ENCODE data around the gene WT1.

WT1 gene

GRCh38 chr11:32344946-32345345 is 90.4 kb downstream of the WT1 start:
- no peak for DNase-seq (ENCODE audit: low read depth)
- TF ChIP-seq, protein P1, sequence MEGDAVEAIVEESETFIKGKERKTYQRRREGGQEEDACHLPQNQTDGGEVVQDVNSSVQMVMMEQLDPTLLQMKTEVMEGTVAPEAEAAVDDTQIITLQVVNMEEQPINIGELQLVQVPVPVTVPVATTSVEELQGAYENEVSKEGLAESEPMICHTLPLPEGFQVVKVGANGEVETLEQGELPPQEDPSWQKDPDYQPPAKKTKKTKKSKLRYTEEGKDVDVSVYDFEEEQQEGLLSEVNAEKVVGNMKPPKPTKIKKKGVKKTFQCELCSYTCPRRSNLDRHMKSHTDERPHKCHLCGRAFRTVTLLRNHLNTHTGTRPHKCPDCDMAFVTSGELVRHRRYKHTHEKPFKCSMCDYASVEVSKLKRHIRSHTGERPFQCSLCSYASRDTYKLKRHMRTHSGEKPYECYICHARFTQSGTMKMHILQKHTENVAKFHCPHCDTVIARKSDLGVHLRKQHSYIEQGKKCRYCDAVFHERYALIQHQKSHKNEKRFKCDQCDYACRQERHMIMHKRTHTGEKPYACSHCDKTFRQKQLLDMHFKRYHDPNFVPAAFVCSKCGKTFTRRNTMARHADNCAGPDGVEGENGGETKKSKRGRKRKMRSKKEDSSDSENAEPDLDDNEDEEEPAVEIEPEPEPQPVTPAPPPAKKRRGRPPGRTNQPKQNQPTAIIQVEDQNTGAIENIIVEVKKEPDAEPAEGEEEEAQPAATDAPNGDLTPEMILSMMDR (conservative IDR thresholded peaks at IDR 0.05; ENCODE audit: low read depth, low read length), result no peak
- no peak overlapping the region for H3K4me3 ChIP-seq (ENCODE audit: low read length)

DNA sequence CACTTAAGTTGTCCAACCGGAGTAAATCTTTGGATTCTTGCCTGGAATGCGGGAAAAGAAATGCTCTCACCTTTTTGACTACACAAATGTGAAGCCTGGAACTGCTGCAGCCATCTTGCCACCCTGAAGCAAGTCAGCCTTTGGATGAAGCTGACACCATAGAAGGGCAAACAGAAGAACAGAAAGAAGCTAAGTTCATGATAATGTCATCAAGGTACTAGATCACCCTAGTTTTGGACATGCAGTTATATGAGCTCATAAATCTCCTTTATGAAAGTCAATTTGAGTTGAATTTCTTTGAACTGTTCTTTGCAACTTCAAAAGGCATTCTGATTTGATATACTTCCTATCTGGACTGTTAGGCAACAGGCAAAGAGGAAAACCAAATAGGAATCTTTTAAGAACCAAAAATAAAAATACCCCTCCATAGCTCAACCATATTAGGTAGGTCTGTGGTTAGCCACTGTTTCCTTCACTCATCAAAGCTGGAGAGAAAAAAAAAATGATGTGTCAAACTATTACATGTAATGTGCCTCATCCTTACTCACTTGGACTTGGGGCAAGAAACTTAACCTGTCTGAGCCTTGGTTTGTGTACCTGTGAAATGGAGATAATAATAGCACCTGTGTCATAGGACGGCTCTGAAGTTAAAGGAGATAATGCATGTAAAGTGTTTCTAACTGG is 91.9 kb downstream of the WT1 start:
- no peak overlapping the region for H3K4me3 ChIP-seq (ENCODE audit: low read length)
- DNase-seq (ENCODE audit: low read depth), result no peak
- TF ChIP-seq, protein P1 (conservative IDR thresholded peaks at IDR 0.05; ENCODE audit: low read depth, low read length), result no peak

DNA sequence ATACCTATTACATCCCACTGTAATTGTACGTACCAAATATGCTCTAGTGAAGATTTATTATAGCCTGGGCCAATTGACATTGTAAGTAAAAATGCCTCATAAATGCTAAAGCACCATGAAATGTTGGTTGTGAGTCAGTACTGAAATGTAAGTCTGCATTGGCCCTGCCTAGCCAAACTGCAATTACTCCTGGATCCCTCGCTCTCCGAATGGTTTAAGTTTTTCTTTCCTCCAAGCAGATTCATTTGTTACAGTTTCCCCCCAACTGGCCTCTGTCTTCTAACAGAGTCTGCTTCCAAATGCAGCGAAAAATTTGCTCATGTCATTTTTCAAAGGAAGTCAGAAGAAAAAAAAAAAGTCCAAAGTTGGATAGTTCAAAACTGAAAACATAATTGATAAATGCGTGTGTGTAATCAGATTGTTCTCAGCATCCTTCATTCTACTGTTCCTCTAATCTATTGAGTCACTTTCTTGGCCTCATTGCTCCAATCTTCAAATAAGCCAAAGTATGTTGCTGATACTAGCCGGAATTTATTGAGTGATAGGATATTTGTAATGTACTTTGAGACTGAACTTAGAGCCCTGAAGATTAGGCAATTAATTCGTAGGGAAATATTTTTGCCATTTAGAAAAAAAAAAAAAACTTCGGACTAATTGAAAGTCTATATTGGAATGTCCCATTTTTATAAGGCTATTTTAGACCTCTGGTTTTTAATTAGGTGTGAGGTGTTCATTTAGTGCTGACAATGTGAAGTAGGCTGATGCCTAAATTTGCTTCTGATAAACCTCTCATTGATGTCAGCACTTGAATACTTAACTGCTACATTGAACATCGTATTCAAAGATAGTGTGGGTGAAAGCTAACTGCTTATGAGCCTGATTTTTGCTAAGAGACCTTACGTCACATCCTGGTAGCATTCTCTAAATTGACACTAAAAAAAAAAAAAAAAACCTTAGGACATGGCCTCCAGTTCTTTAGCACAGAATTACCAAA is 93.4 kb downstream of the WT1 start:
- TF ChIP-seq, protein P1 (conservative IDR thresholded peaks at IDR 0.05; ENCODE audit: low read depth, low read length), result no peak
- no peak for DNase-seq (ENCODE audit: low read depth)
- H3K4me3 ChIP-seq (ENCODE audit: low read length), result no peak overlapping the region

- no peak for DNase-seq (ENCODE audit: low read depth)
- no peak overlapping the region for H3K4me3 ChIP-seq (ENCODE audit: low read length)
- TF ChIP-seq, protein P1 (conservative IDR thresholded peaks at IDR 0.05; ENCODE audit: low read depth, low read length), result no peak
These were observed 95.2 kb downstream of the WT1 start for GRCh38 chr11:32340181-32340580.
